ENCODE data around the gene HARS1.
A peak's percentile ranks its signal among the peaks of the same experiment; 100 is the strongest.
"Not testable (repeated sequence)": the region's sequence is repeated elsewhere in the genome, so short reads cannot be mapped to it uniquely, and the experiment has no call there.

The HARS1 gene

GRCh38 chr5:140674629-140675028 is 16.5 kb downstream of the HARS1 start:
- DNase-seq (ENCODE audit: low read depth in 2 of 2), result no peak

GRCh38 chr5:140674211-140674610 is 17.0 kb downstream of the HARS1 start:
- DNase-seq (ENCODE audit: low read depth in 2 of 2), result no peak

- DNase-seq (ENCODE audit: low read depth in 2 of 2), result no peak
Observed at GRCh38 chr5:140673187-140673976, 17.8 kb downstream of the HARS1 start, which contains the start of gene DND1. Gene DND1 (minus strand): TSS chr5:140673576. CDS start chr5:140673542, 34 bp downstream.

GRCh38 chr5:140672455-140673186 is 18.5 kb downstream of the HARS1 start:
- no peak for DNase-seq (ENCODE audit: low read depth in 2 of 2)

DNA sequence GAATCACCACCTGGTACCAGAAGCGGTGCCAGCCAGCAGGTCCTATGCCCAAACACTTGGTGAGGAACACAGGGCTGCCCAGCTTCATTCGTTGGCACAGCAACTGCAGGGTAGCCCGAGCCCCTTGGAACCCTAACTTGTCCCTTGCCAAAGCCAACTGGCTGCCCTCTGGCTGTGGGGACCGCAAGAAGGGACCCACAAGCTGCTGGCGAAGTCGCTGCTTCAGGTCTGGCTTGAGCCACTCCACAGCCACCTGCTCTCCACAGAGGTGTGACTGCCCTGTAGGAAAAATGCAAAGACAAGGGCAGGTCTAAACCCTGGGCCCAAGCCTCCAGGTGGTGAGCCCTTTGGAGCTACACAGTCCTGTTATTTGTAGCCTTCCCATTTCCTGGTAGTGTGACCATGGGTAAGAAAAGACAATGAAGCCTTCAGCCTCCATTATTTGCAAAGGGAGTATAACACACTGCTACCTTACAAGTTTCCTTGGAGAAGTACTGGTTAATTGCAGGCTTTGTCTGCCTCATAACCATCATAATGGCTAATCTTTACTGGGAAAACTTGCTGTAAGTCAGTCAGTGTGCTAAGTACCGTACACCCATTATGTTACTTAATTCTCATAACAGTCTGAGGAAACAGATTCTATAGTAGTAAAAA is 19.6 kb downstream of the HARS1 start:
- no peak for DNase-seq (ENCODE audit: low read depth in 2 of 2)

- not testable (repeated sequence) for DNase-seq (ENCODE audit: low read depth in 2 of 2)
Observed at GRCh38 chr5:140671035-140671434, 20.1 kb downstream of the HARS1 start.

- peak; percentile 95 to 96 for DNase-seq (ENCODE audit: low read depth in 2 of 2)
Observed at GRCh38 chr5:140664359-140665119, 26.6 kb downstream of the HARS1 start, which contains the start of gene WDR55. Gene WDR55 (plus strand): TSS chr5:140664904. CDS start chr5:140664913, 9 bp downstream.

GRCh38 chr5:140664030-140664358 is 27.2 kb downstream of the HARS1 start:
- DNase-seq (ENCODE audit: low read depth in 2 of 2), result no peak

DNA sequence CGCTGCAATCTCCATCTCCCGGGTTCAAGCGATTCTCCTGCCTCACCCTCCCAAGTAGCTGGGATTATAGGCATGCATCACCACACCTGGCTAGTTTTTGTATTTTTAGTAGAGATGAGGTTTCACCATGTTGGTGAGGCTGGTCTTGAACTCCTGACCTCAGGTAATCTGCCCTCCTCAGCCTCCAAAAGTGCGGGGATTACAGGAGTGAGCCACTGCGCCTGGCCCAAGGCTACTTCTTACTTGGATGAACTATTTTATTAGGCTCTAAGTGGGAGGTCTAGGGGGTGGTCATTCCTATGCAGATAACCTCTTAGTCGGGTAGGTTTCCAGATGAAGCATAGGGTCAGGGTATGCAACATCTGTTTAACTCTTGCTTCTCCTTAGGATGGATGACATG is 30.8 kb downstream of the HARS1 start:
- not testable (repeated sequence) for DNase-seq (ENCODE audit: low read depth in 2 of 2)

DNA sequence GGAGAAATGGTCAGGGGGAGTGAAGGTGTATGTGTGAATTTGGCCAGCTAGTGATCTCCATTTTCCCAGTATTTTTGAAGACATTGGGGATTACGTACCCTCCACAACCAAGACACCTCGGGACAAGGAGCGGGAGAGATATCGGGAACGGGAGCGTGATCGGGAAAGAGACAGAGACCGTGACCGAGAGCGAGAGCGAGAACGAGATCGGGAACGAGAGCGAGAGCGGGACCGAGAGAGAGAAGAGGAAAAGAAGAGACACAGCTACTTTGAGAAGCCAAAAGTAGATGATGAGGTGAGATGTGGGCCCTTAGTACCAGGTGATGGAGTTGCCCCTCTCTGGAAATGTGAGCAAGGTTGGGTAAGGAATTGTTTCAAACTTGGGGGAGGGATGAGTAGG is 32.3 kb downstream of the HARS1 start:
- DNase-seq (ENCODE audit: low read depth in 2 of 2), result no peak

GRCh38 chr5:140647042-140647419 is 44.1 kb downstream of the HARS1 start:
- no peak for DNase-seq (ENCODE audit: low read depth in 2 of 2)

DNA sequence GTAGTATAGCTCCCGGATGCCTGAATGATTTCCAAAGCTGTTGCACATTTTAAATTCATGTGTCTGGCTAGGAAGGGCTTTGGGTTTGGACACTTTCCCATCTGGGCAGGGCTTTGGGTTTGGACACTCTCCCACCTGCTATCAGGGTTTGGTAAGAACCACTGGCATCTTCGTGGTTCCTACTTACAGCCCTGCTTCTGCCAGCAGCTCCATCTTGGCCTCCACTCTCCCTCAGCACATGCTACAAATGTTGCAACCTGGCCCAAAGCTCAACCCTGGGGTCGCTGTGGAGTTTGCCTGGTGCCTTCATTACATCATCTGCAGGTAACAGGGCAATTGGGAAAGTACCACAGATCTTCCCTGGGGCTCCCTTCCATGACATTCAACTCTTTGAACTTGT is 48.5 kb downstream of the HARS1 start:
- DNase-seq (ENCODE audit: low read depth in 2 of 2), result no peak

GRCh38 chr5:140641716-140642115 is 49.5 kb downstream of the HARS1 start:
- DNase-seq (ENCODE audit: low read depth in 2 of 2), result no peak

- DNase-seq (ENCODE audit: low read depth in 2 of 2), result peak; percentile 96 to 98
Observed at GRCh38 chr5:140639148-140639981, 51.8 kb downstream of the HARS1 start, which contains the start of gene TMCO6. Gene TMCO6 (plus strand): TSS chr5:140639451. CDS start chr5:140639528, 77 bp downstream.

- DNase-seq (ENCODE audit: low read depth in 2 of 2), result not testable (repeated sequence)
Observed at GRCh38 chr5:140638898-140639147, 52.3 kb downstream of the HARS1 start.

DNA sequence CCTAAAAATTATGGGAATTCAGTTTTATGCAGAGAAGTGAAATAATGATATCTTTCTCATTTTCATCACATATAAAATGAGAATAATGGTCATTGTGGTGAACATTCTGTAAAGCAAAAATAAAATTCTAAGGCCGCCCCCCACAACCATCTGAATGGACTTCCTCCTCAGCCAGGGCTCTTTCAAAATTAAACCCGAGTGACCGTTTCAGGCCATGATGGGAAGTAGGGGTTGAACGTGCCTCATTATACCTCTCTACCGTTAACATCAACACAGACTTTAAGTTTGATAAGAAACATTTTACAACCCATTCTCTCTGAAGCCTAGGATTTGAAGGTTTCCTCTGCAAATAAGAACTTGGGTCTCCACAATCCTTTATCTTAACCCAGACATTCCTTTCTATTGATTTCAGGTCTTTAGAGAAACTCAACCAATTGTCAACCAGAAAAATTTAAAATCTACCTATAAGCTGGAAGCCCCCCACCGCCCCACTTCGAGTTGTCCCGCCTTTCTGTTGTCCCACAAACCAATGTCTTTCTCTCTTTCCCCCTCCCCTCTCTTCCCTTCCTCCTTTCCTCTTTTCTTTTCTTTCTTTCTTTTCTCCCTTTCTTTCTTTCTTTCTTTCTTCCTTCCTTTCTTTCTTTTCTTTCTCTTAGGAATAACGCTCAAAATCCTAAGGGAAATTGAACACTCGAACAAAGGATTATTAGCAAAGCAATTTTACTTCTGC is 53.6 kb downstream of the HARS1 start:
- DNase-seq (ENCODE audit: low read depth in 2 of 2), result no peak

GRCh38 chr5:140635291-140636257 is 55.6 kb downstream of the HARS1 start:
- no peak for DNase-seq (ENCODE audit: low read depth in 2 of 2)

DNA sequence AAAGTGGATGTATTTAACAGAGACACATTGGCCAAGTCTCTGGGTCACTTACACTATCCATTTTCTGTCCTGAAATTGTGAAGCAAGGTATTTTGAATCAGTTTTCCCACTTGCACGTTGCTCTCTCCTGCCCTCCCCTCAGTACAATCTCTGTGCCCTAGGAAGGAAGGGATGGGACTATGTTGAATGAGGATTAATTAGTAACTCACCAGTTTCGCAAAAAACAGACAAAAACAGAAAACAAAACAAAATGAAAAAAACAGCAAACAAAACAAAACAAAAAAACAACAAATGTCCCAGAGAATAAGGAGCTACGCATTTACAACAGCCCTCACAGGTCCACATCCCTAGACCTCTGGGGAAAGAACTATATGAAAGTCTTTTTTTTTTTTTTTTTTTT is 57.1 kb downstream of the HARS1 start:
- DNase-seq (ENCODE audit: low read depth in 2 of 2), result no peak

- DNase-seq (ENCODE audit: low read depth in 2 of 2), result no peak
Observed at GRCh38 chr5:140633501-140633900, 57.7 kb downstream of the HARS1 start.
